K562 (cell line): ENCODE data around the gene HOXA7. TPM values are rescaled to one million over a fixed set of nuclear protein-coding genes. Genes with fewer than 3 reads are reported as not detected.

ENCODE experiments used
- ATAC-seq: fragments of 200-7000 bp; cut with Tn5 transposase; 3 replicates; pipeline ENCODE4 v1.9.1; 2020; ENCODE audit warnings: moderate library complexity
- BruUV-seq: library from RNA; stranded (reverse); fragments of 400-500 nt; replicated peaks from 2 replicates; lab custom pipeline; 2021; lab: Mats Ljungman, UMichigan
- CTCF ChIA-PET: fragments of 300-600 bp; formaldehyde crosslinking; extraction: SDS; loops from one replicate; lab custom pipeline; 2021; ENCODE audit warnings: low intra/inter-chr PET ratio; lab: Yijun Ruan, JAX
- POLR2A ChIA-PET: fragments of 300-600, 350-650 bp; sonication (Branson Sonifier 250); formaldehyde crosslinking; extraction: SDS; loops from one replicate; lab custom pipeline; 2021; ENCODE audit warnings: antibody characterized with exemption, inconsistent platforms; lab: Yijun Ruan, JAX
- DNase-seq, 4 experiments: peaks; one replicate each; pipeline versions ENCODE4 v3.0.0 to v3.0.0-alpha.2; 2011 to 2018; ENCODE audit warnings: low spot score in 3 of 4, mixed read lengths in 3 of 4; ENCODE audit errors: extremely low read depth in 1 of 4
- FAIRE-seq: peaks from 2 replicates; lab custom pipeline; 2011; peaks lifted over from hg19 to GRCh38; lab: Jason Lieb, UNC
- H2AFZ ChIP-seq: 2 replicates; pipeline ENCODE4 v1.6.0; 2011; ENCODE audit warnings: low read depth, low read length, control low read depth, inconsistent platforms
- H3K27ac ChIP-seq: fragments of 200-600 bp; 3 replicates; pipeline ENCODE4 v1.8.0; 2011; ENCODE audit warnings: low read depth, mild to moderate bottlenecking, control low read depth, inconsistent platforms, low read length, moderate library complexity, mixed read lengths; ENCODE audit errors: extremely low read depth
- H3K27me3 ChIP-seq, 2 experiments: fragments of 300-600 bp in 1 of 2; 2 replicates in 1 of 2; 3 replicates in 1 of 2; pipeline versions ENCODE4 v1.6.0 to v1.8.0; 2011; ENCODE audit warnings: inconsistent platforms in 2 of 2, low read length in 2 of 2, mild to moderate bottlenecking in 1 of 2, mixed read lengths in 1 of 2, moderate library complexity in 1 of 2; ENCODE audit not compliant: control insufficient read depth in 2 of 2, insufficient read depth in 2 of 2
- H3K36me3 ChIP-seq: fragments of 300-600 bp; 3 replicates; pipeline ENCODE4 v1.8.0; 2011; ENCODE audit warnings: mild to moderate bottlenecking, low read length, inconsistent platforms; ENCODE audit not compliant: control insufficient read depth, insufficient read depth
- H3K4me1 ChIP-seq, 2 experiments: fragments of 200-600 bp in 1 of 2; replicated peaks in 1 of 2; 2 replicates in 1 of 2; 3 replicates in 1 of 2; pipeline versions ENCODE4 v1.5.1 to v1.8.0; 2011; ENCODE audit warnings: inconsistent platforms in 2 of 2, low read length in 2 of 2, mild to moderate bottlenecking in 1 of 2, mixed read lengths in 1 of 2, moderate library complexity in 1 of 2; ENCODE audit not compliant: control insufficient read depth in 2 of 2, insufficient read depth in 2 of 2
- H3K4me2 ChIP-seq: 2 replicates; pipeline ENCODE4 v1.6.1; 2011; ENCODE audit warnings: low read length, control low read depth, inconsistent platforms, mixed read lengths; ENCODE audit not compliant: insufficient read depth
- H3K4me3 ChIP-seq: fragments of 200-600 bp; sonication (generic), shearing (Covaris generic); 2 replicates; pipeline ENCODE4 v1.5.1; 2016; ENCODE audit warnings: control low read depth, inconsistent platforms
- H3K79me2 ChIP-seq: fragments of 200-600 bp; 3 replicates; pipeline ENCODE4 v1.8.0; 2011; ENCODE audit warnings: low read length, inconsistent platforms; ENCODE audit not compliant: control insufficient read depth, insufficient read depth
- H3K9ac ChIP-seq, 2 experiments: 2 replicates each; pipeline versions ENCODE4 v1.6.0 to v1.6.1; 2011; ENCODE audit warnings: low read depth in 2 of 2, low read length in 2 of 2, control low read depth in 1 of 2, inconsistent platforms in 1 of 2, mild to moderate bottlenecking in 1 of 2, mixed read lengths in 1 of 2; ENCODE audit not compliant: insufficient read depth in 1 of 2
- H3K9me1 ChIP-seq: one replicate; pipeline ENCODE4 v1.6.0; 2011; ENCODE audit warnings: inconsistent platforms, mild to moderate bottlenecking, low read length, moderate library complexity; ENCODE audit not compliant: control insufficient read depth, insufficient read depth
- H3K9me3 ChIP-seq: replicated peaks from 2 replicates; pipeline ENCODE4 v1.5.1; 2011; ENCODE audit warnings: low read depth, low read length, inconsistent platforms; ENCODE audit not compliant: control insufficient read depth, insufficient read depth
- H4K20me1 ChIP-seq: replicated peaks from 2 replicates; pipeline ENCODE4 v1.6.1; 2011; ENCODE audit warnings: low read length, inconsistent platforms, mixed read lengths; ENCODE audit not compliant: control insufficient read depth, insufficient read depth
- BCL6 ChIP-seq: fragments of 250-450 bp; sonication (Bioruptor Pico); IDR thresholded peaks from 2 replicates; pipeline ENCODE4 v1.4.0; 2020
- FIP1L1 ChIP-seq: fragments of 200-400 bp; formaldehyde crosslinking; IDR thresholded peaks from 2 replicates; pipeline ENCODE4 v1.6.1; 2018; ENCODE audit warnings: mild to moderate bottlenecking, low read depth, low read length; ENCODE audit not compliant: poor library complexity, severe bottlenecking
- RBM14 ChIP-seq: fragments of 200-400 bp; formaldehyde crosslinking; IDR thresholded peaks from 2 replicates; pipeline ENCODE4 v1.6.1; 2018; ENCODE audit warnings: low read depth, mild to moderate bottlenecking, low read length, moderate library complexity, borderline replicate concordance; ENCODE audit not compliant: insufficient read depth
- ZNF277 ChIP-seq: fragments of 250-450 bp; sonication (Bioruptor Pico); IDR thresholded peaks from 2 replicates; pipeline ENCODE4 v1.8.0; 2022; ENCODE audit warnings: inconsistent platforms, mild to moderate bottlenecking, moderate library complexity, borderline replicate concordance
- ZNF696 ChIP-seq: fragments of 250-450 bp; sonication (Bioruptor Pico); conservative IDR thresholded peaks from 2 replicates; pipeline ENCODE4 v1.4.0; 2020; ENCODE audit warnings: mild to moderate bottlenecking, moderate library complexity
- WGBS: fragments of 100-300 bp; shearing (Covaris generic); methylation state at CpG from one replicate; pipeline ENCODE4 v1.1.6; 2016; ENCODE audit warnings: low coverage, mixed read lengths; ENCODE audit not compliant: insufficient coverage; ENCODE audit errors: missing lambda C conversion rate; 5-methylcytosine and 5-hydroxymethylcytosine counted together
- in situ Hi-C: fragments of 300-500 bp; cut with MboI; formaldehyde crosslinking; loops from 4 replicates; pipeline ENCODE4 v1.15.0; 2018; ENCODE audit warnings: inconsistent platforms, mixed read lengths
- intact Hi-C: fragments of 100-400 bp; cut with micrococcal nuclease; formaldehyde crosslinking; loops from 2 replicates; pipeline ENCODE4 v1.14.2; 2022
- polyA plus RNA-seq, 8 experiments: library from polyadenylated mRNA; depleted of rRNA in 4 of 8; stranded (reverse) in 5 of 8; unstranded in 3 of 8; fragments of >200 nt; fragmentation: Nextera tagmentation in 2 of 8; fragmentation: Illumina TruSeq in 1 of 8; extraction: Ambion mirVana in 2 of 8; extraction: Trizol in 1 of 8; gene quantifications; 2 replicates each; pipeline versions ENCODE4 v1.2.1 to v1.2.3, GENCODE V29; 2011 to 2014; ENCODE audit warnings: inconsistent platforms in 1 of 8, missing spikeins in 1 of 8
- total RNA-seq, 7 experiments: library from RNA; depleted of rRNA in 6 of 7; stranded (reverse); fragments of >200 nt in 6 of 7; fragmentation: Illumina TruSeq in 2 of 7; extraction: Trizol in 2 of 7; gene quantifications; 2 replicates each; pipeline versions ENCODE4 v1.2.1 to v1.2.3, GENCODE V29; 2011 to 2021; ENCODE audit warnings: low replicate concordance in 1 of 7

The HOXA7 gene
- total and polyA plus RNA-seq, 9 of the 15 experiments (the other 6 are each of a cell fraction or from before 2014, with no cell fraction given), result not detected

- intact Hi-C loops (no loop called here), in situ Hi-C loops (no loop called here)
- BruUV-seq, result no TSS peak
- Histone ChIP-seq H4K20me1 (0 out of 2 replicates have a peak, but pooled peaks cover 6% of the 10 kb centered on the region), H3K4me2 (no peak overlapping the region), H3K9me3 (no peaks in the 10 kb centered on the region), H3K79me2 (no peaks in the 10 kb centered on the region), H3K9me1 (no peaks in the 10 kb centered on the region), H3K9ac (no peak overlapping the region), H3K36me3 (no peaks in the 10 kb centered on the region), H3K4me1 (peaks cover 0 to 17% of the 10 kb centered on the region in 2 experiments; a peak in 2 of 5 replicates), H2AFZ (no peak overlapping the region), H3K27me3 (peaks cover 55 to 67% of the 10 kb centered on the region in 2 experiments; a peak in 4 of 5 replicates), H3K4me3 (no peak overlapping the region), H3K27ac (no peak overlapping the region)
- POLR2A ChIA-PET, result interaction anchor here (0.6 kb wide), 1 partner anchor 8 kb away, joined by 3 read pairs; no protein-coding TSS in a partner anchor
- TF ChIP-seq ZNF277 (CRISPR knock-in tag) (no peak), ZNF696 (CRISPR knock-in tag) (no peak), RBM14 (no peak), BCL6 (CRISPR knock-in tag) (no peak), FIP1L1 (no peak)
- DNase-seq, result no peak
- CTCF ChIA-PET, result no interaction called here
- WGBS, result 33% methylated on average over 19 of the region's 41 CpGs
- FAIRE-seq, result no peak
- no peak for ATAC-seq
These were observed 47.9 kb downstream of the HOXA7 start for GRCh38 chr7:27108390-27109127.
